Hepatocyte (in vitro differentiated cells): ENCODE data around the gene EPM2AIP1.

Source experiments
- EZH2 ChIP-seq: fragments of 200-600 bp; sonication (generic); IDR thresholded peaks from 2 replicates; pipeline ENCODE4 v1.6.1; 2016; ENCODE audit warnings: antibody characterized with exemption, mild to moderate bottlenecking, borderline replicate concordance
- TF ChIP-seq, protein P1 (sequence below): fragments of 200-600 bp; sonication (generic); IDR thresholded peaks from 2 replicates; pipeline ENCODE4 v1.5.1; 2016; ENCODE audit warnings: antibody characterized with exemption, mild to moderate bottlenecking; ENCODE audit not compliant: poor library complexity

GRCh38 chr3:36991147-36991546 lies 1.8 kb downstream of the EPM2AIP1 start:
- no peak for TF ChIP-seq EZH2
- TF ChIP-seq, protein P1, sequence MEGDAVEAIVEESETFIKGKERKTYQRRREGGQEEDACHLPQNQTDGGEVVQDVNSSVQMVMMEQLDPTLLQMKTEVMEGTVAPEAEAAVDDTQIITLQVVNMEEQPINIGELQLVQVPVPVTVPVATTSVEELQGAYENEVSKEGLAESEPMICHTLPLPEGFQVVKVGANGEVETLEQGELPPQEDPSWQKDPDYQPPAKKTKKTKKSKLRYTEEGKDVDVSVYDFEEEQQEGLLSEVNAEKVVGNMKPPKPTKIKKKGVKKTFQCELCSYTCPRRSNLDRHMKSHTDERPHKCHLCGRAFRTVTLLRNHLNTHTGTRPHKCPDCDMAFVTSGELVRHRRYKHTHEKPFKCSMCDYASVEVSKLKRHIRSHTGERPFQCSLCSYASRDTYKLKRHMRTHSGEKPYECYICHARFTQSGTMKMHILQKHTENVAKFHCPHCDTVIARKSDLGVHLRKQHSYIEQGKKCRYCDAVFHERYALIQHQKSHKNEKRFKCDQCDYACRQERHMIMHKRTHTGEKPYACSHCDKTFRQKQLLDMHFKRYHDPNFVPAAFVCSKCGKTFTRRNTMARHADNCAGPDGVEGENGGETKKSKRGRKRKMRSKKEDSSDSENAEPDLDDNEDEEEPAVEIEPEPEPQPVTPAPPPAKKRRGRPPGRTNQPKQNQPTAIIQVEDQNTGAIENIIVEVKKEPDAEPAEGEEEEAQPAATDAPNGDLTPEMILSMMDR = no peak
